A673 (cell line): ENCODE results near the gene SPATA2L. TPM values are rescaled to one million over a fixed set of nuclear protein-coding genes. Genes with fewer than 3 reads are reported as not detected.

Experiments used
- BruUV-seq: library from RNA; stranded (reverse); fragments of 400-500 nt; replicated peaks from 2 replicates; lab custom pipeline; 2021; lab: Mats Ljungman, UMichigan
- CTCF ChIA-PET: fragments of 300-600 bp; sonication (Branson Sonifier 250); formaldehyde crosslinking; loops from one replicate; lab custom pipeline; 2022; ENCODE audit warnings: antibody characterized with exemption; lab: Charles Lee
- POLR2A ChIA-PET: fragments of 300-600 bp; sonication (Branson Sonifier 250); formaldehyde crosslinking; loops from one replicate; lab custom pipeline; 2022; ENCODE audit warnings: antibody characterized with exemption; ENCODE audit not compliant: low non-redundant PET; lab: Charles Lee
- DNase-seq: peaks from one replicate; pipeline ENCODE4 v3.0.0-alpha.2; 2015; ENCODE audit warnings: low spot score
- H3K27ac ChIP-seq: fragments of 200-600 bp; sonication (generic); 2 replicates; pipeline ENCODE4 v1.5.1; 2016; ENCODE audit warnings: mixed run types, low read depth, mild to moderate bottlenecking, mixed read lengths, antibody characterized with exemption, low read length; ENCODE audit not compliant: poor library complexity, severe bottlenecking
- H3K27me3 ChIP-seq: fragments of 200-600 bp; sonication (generic); replicated peaks from 2 replicates; pipeline ENCODE4 v1.6.1; 2017; ENCODE audit warnings: mixed run types, low read depth, mild to moderate bottlenecking, mixed read lengths, antibody characterized with exemption, low read length; ENCODE audit not compliant: insufficient read depth, poor library complexity
- H3K36me3 ChIP-seq: fragments of 200-600 bp; sonication (generic); 2 replicates; pipeline ENCODE4 v1.6.1; 2016; ENCODE audit warnings: mixed run types, mild to moderate bottlenecking, mixed read lengths, antibody characterized with exemption, low read length; ENCODE audit not compliant: insufficient read depth, poor library complexity, severe bottlenecking
- H3K4me1 ChIP-seq: fragments of 200-600 bp; sonication (generic); 2 replicates; pipeline ENCODE4 v1.6.1; 2017; ENCODE audit warnings: mixed run types, mild to moderate bottlenecking, mixed read lengths, antibody characterized with exemption, low read length; ENCODE audit not compliant: insufficient read depth, poor library complexity, severe bottlenecking
- H3K4me3 ChIP-seq: fragments of 200-600 bp; sonication (generic); 2 replicates; pipeline ENCODE4 v1.5.1; 2016; ENCODE audit warnings: low read depth, mixed run types, mild to moderate bottlenecking, mixed read lengths, low read length; ENCODE audit not compliant: poor library complexity, severe bottlenecking
- H3K9me3 ChIP-seq: fragments of 200-600 bp; sonication (generic); 2 replicates; pipeline ENCODE4 v1.6.1; 2016; ENCODE audit warnings: mixed run types, low read depth, mild to moderate bottlenecking, mixed read lengths, antibody characterized with exemption, low read length; ENCODE audit not compliant: poor library complexity, severe bottlenecking
- EZH2 ChIP-seq: fragments of 200-600 bp; sonication (generic); IDR thresholded peaks from 2 replicates; pipeline ENCODE4 v1.6.1; 2017; ENCODE audit warnings: borderline replicate concordance, low read depth, mild to moderate bottlenecking, mixed read lengths, antibody characterized with exemption, low read length; ENCODE audit not compliant: poor library complexity, severe bottlenecking
- intact Hi-C: fragments of 100-400 bp; cut with micrococcal nuclease; formaldehyde crosslinking; loops from one replicate; pipeline ENCODE4 v1.10.0; 2022; ENCODE audit not compliant: unreplicated experiment
- total RNA-seq: library from RNA; stranded (reverse); gene quantifications from 2 replicates; pipeline ENCODE4 v1.2.3, GENCODE V29; 2021
- TF ChIP-seq, protein P1 (sequence below): fragments of 300-800, 200-600 bp; sonication (generic); conservative IDR thresholded peaks from 2 replicates; pipeline ENCODE4 v1.5.1; 2017; ENCODE audit warnings: low read depth, mild to moderate bottlenecking, antibody characterized with exemption, low read length, moderate library complexity, mixed read lengths

SPATA2L gene
- total RNA-seq, 1 experiment from 2014 or later = 19.1 TPM

DNA sequence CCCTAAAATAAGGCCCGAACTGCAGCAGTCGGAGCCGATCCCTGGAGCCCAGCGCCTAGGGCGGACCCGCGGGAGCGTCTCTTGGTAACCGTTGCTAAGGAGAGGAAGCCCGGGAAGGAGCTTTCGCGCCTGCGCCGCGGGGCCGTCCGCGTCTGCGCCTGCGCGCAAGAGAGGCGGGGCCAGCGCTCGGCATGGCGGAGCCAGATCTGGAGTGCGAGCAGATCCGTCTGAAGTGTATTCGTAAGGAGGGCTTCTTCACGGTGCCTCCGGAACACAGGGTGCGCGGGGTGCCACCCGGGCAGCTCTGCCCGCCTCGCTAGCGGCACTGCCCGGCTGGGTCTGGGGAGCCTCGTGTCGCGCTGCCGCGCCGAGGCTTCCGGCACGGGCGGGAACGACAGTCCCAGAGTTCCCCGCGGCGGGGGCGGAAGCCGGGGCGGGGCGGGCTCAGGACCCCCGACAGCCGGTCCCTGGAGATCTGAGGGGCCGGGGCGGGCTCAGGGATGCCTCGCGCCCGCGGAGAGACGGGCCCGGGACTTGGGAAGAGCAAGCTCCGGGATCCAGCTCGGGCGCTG is 14.9 kb downstream of the SPATA2L start, which contains the start of gene CDK10:
Gene CDK10, plus strand, starts transcription at position 170 of the 572 bp plus-strand sequence. Its CDS starts 22 bp downstream, at position 192.
- H3K4me3 ChIP-seq = peak within 1 kb of the TSS; percentile 72
- H3K27me3 ChIP-seq = no peaks in the 10 kb centered on the region
- H3K4me1 ChIP-seq = peaks cover 7% of the 10 kb centered on the region
- TF ChIP-seq EZH2 = no peak
- TF ChIP-seq, protein P1, sequence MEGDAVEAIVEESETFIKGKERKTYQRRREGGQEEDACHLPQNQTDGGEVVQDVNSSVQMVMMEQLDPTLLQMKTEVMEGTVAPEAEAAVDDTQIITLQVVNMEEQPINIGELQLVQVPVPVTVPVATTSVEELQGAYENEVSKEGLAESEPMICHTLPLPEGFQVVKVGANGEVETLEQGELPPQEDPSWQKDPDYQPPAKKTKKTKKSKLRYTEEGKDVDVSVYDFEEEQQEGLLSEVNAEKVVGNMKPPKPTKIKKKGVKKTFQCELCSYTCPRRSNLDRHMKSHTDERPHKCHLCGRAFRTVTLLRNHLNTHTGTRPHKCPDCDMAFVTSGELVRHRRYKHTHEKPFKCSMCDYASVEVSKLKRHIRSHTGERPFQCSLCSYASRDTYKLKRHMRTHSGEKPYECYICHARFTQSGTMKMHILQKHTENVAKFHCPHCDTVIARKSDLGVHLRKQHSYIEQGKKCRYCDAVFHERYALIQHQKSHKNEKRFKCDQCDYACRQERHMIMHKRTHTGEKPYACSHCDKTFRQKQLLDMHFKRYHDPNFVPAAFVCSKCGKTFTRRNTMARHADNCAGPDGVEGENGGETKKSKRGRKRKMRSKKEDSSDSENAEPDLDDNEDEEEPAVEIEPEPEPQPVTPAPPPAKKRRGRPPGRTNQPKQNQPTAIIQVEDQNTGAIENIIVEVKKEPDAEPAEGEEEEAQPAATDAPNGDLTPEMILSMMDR = no peak
- BruUV-seq = no TSS peak
- intact Hi-C loops = no loop called here
- peak; percentile 96 for DNase-seq
- peaks cover 35% of the 10 kb centered on the region for H3K36me3 ChIP-seq
- ChIA-PET POLR2A (no interaction called here), CTCF (interaction anchor here (0.5 to 0.8 kb wide), 2 partner anchors 70 to 84 kb away, joined by 3 read pairs; no protein-coding TSS in a partner anchor)
- H3K27ac ChIP-seq = peak within 1 kb of the TSS; percentile 95
- H3K9me3 ChIP-seq = no peaks in the 10 kb centered on the region

DNA sequence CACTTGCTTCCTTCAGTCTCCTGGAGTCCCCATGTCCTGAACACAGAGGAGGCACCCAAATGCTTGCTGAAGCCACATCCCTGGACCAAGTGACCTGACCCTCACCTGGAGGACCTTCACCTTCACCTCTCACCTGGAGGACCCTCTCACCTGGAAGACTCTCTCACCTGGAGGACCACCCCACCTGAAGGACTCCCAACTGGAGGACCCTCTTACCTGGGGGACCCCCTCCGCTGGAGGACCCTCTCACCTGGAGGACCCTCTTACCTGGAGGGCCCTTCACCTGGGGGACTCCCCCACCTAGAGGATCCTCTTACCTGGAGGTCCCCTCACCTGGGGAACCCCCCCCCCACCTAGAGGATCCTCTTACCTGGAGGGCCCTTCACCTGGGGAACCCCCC is 15.6 kb downstream of the SPATA2L start:
- intact Hi-C loops = no loop called here
- POLR2A ChIA-PET = no interaction called here

DNA sequence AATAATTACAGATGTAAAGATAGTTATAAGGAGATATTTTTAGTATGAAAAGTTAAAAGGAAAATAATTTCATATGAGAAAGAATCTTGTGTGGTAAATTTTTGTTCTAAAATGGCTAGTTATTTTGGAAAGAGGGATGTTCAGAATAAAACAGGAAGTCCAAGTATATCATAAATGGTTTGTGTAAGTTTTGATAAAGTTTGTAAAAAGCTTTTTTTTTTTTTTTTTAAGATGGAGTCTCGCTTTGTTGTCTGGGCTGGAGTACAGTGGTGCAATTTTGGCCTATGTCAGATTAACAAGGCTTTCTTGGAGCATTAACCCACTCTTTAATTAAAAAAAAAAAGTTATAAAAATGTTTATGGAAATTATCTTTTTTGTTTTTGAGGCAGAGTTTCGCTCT is 23.2 kb downstream of the SPATA2L start:
- intact Hi-C loops = no loop called here
- no peak overlapping the region for H3K27ac ChIP-seq
- BruUV-seq = no TSS peak

More for the DNA sequence above, 15.6 kb downstream of the SPATA2L start:
- peaks cover 30% of the 10 kb centered on the region for H3K36me3 ChIP-seq
- TF ChIP-seq, protein P1 = no peak
- TF ChIP-seq EZH2 = no peak
- H3K4me3 ChIP-seq = no peak overlapping the region
- H3K27ac ChIP-seq = no peak overlapping the region
- H3K4me1 ChIP-seq = peaks cover 7% of the 10 kb centered on the region
- no peak for DNase-seq
- no peaks in the 10 kb centered on the region for H3K27me3 ChIP-seq
- H3K9me3 ChIP-seq = no peaks in the 10 kb centered on the region
- CTCF ChIA-PET = no interaction called here
- no TSS peak for BruUV-seq

More for the DNA sequence above, 23.2 kb downstream of the SPATA2L start:
- ChIA-PET POLR2A (no interaction called here), CTCF (no interaction called here)
- Histone ChIP-seq H3K36me3 (peaks cover 6% of the 10 kb centered on the region), H3K27me3 (no peaks in the 10 kb centered on the region), H3K4me1 (no peaks in the 10 kb centered on the region), H3K4me3 (no peak overlapping the region), H3K9me3 (peaks cover 13% of the 10 kb centered on the region)
- no peak for DNase-seq
- TF ChIP-seq, protein P1 = no peak
- TF ChIP-seq EZH2 = no peak
